ENCODE data around the gene EPB41L1.

EPB41L1 gene

GRCh38 chr20:36154700-36155628, at the start of gene EPB41L1:
Gene EPB41L1, plus strand, starts transcription at chr20:36154740. Its CDS starts 19,038 bp downstream, at chr20:36173778.
- DNase-seq: no peak

- DNase-seq: no peak
Measured at GRCh38 chr20:36104856-36105255, 49.7 kb upstream of the EPB41L1 start.

GRCh38 chr20:36105711-36106226, 48.8 kb upstream of the EPB41L1 start:
- DNase-seq: no peak

GRCh38 chr20:36106606-36107005, 47.9 kb upstream of the EPB41L1 start:
- DNase-seq: no peak

- no peak for DNase-seq
Measured at GRCh38 chr20:36107881-36108280, 46.7 kb upstream of the EPB41L1 start.

- DNase-seq: no peak
Measured at GRCh38 chr20:36109251-36109947, 45.1 kb upstream of the EPB41L1 start.

- no peak for DNase-seq
Measured at GRCh38 chr20:36110994-36111393, 43.5 kb upstream of the EPB41L1 start.

GRCh38 chr20:36112112-36112511, 42.4 kb upstream of the EPB41L1 start:
- DNase-seq: no peak

- DNase-seq: no peak
Measured at GRCh38 chr20:36113036-36113435, 41.5 kb upstream of the EPB41L1 start.

- no peak for DNase-seq
Measured at GRCh38 chr20:36113566-36114250, 40.8 kb upstream of the EPB41L1 start.

GRCh38 chr20:36114707-36115106, 39.8 kb upstream of the EPB41L1 start:
- no peak for DNase-seq

- DNase-seq: no peak
Measured at GRCh38 chr20:36115925-36116324, 38.6 kb upstream of the EPB41L1 start.

- DNase-seq: no peak
Measured at GRCh38 chr20:36116807-36117441, 37.6 kb upstream of the EPB41L1 start.

- DNase-seq: no peak
Measured at GRCh38 chr20:36117638-36118037, 36.9 kb upstream of the EPB41L1 start.

GRCh38 chr20:36118371-36118770, 36.2 kb upstream of the EPB41L1 start:
- no peak for DNase-seq

- DNase-seq: no peak
Measured at GRCh38 chr20:36119537-36119936, 35.0 kb upstream of the EPB41L1 start.

- DNase-seq: no peak
Measured at GRCh38 chr20:36120241-36120640, 34.3 kb upstream of the EPB41L1 start.

GRCh38 chr20:36120991-36121390, 33.5 kb upstream of the EPB41L1 start:
- DNase-seq: no peak

GRCh38 chr20:36121981-36122930, 32.3 kb upstream of the EPB41L1 start:
- DNase-seq: no peak

GRCh38 chr20:36122931-36123288, 31.6 kb upstream of the EPB41L1 start:
- no peak for DNase-seq

- DNase-seq: no peak
Measured at GRCh38 chr20:36125097-36125496, 29.4 kb upstream of the EPB41L1 start.
